Mesenchymal stem cell (in vitro differentiated cells and primary cell): ENCODE measurements around the gene LRRFIP2.

ENCODE experiments used
- DNase-seq: peaks from one replicate; pipeline ENCODE4 v3.0.0-alpha.2; 2013
- H2AFZ ChIP-seq: one replicate; pipeline ENCODE4 v1.6.1; 2013; ENCODE audit warnings: low read depth, mild to moderate bottlenecking, control low read depth, inconsistent platforms, low read length, moderate library complexity
- H2AK5ac ChIP-seq: 2 replicates; pipeline ENCODE4 v1.6.1; 2013; ENCODE audit warnings: low read length, moderate library complexity, mild to moderate bottlenecking, inconsistent platforms; ENCODE audit not compliant: severe bottlenecking
- H2BK120ac ChIP-seq: one replicate; pipeline ENCODE4 v1.6.1; 2013; ENCODE audit warnings: low read depth, mild to moderate bottlenecking, inconsistent platforms, low read length, moderate library complexity
- H2BK12ac ChIP-seq, 2 experiments: one replicate each; pipeline ENCODE4 v1.6.1; 2013; ENCODE audit warnings: inconsistent platforms in 2 of 2, low read length in 2 of 2, mild to moderate bottlenecking in 2 of 2, moderate library complexity in 2 of 2, control low read depth in 1 of 2
- H2BK15ac ChIP-seq: one replicate; pipeline ENCODE4 v1.6.1; 2013; ENCODE audit warnings: mild to moderate bottlenecking, low read depth, inconsistent platforms; ENCODE audit not compliant: poor library complexity, severe bottlenecking
- H2BK5ac ChIP-seq: 2 replicates; pipeline ENCODE4 v1.6.1; 2013; ENCODE audit warnings: low read depth, mild to moderate bottlenecking, low read length, control low read depth, inconsistent platforms; ENCODE audit not compliant: poor library complexity, severe bottlenecking
- H3K14ac ChIP-seq, 2 experiments: one replicate each; pipeline ENCODE4 v1.6.1; 2013; ENCODE audit warnings: inconsistent platforms in 2 of 2, low read length in 2 of 2, control low read depth in 1 of 2, mild to moderate bottlenecking in 1 of 2, moderate library complexity in 1 of 2
- H3K18ac ChIP-seq, 2 experiments: one replicate each; pipeline ENCODE4 v1.6.1; 2013; ENCODE audit warnings: inconsistent platforms in 2 of 2, low read length in 2 of 2, control low read depth in 1 of 2, low read depth in 1 of 2, mild to moderate bottlenecking in 1 of 2
- H3K23ac ChIP-seq, 2 experiments: one replicate each; pipeline ENCODE4 v1.6.1; 2013; ENCODE audit warnings: inconsistent platforms in 2 of 2, low read length in 2 of 2, mild to moderate bottlenecking in 2 of 2, moderate library complexity in 2 of 2, control low read depth in 1 of 2
- H3K27ac ChIP-seq: 2 replicates; pipeline ENCODE4 v1.5.1; 2013; ENCODE audit warnings: mild to moderate bottlenecking, moderate library complexity, low read length, control low read depth, inconsistent platforms; ENCODE audit not compliant: poor library complexity, severe bottlenecking
- H3K27me3 ChIP-seq, 2 experiments: 2 replicates each; pipeline versions ENCODE4 v1.6.1 to v1.7.0; 2013; ENCODE audit warnings: low read length in 2 of 2, mild to moderate bottlenecking in 2 of 2, moderate library complexity in 2 of 2, control low read depth in 1 of 2, inconsistent platforms in 1 of 2; ENCODE audit not compliant: control insufficient read depth in 1 of 2, insufficient read depth in 1 of 2
- H3K36me3 ChIP-seq, 2 experiments: 2 replicates each; pipeline versions ENCODE4 v1.6.1 to v1.7.0; 2013; ENCODE audit warnings: low read length in 2 of 2, control low read depth in 1 of 2, inconsistent platforms in 1 of 2, low read depth in 1 of 2, mild to moderate bottlenecking in 1 of 2; ENCODE audit not compliant: insufficient read depth in 2 of 2, control insufficient read depth in 1 of 2
- H3K4ac ChIP-seq, 2 experiments: one replicate each; pipeline ENCODE4 v1.6.1; 2013; ENCODE audit warnings: inconsistent platforms in 2 of 2, low read length in 2 of 2, mild to moderate bottlenecking in 2 of 2, moderate library complexity in 2 of 2, control low read depth in 1 of 2, low read depth in 1 of 2
- H3K4me1 ChIP-seq: 2 replicates; pipeline ENCODE4 v1.6.1; 2013; ENCODE audit warnings: low read depth, low read length, control low read depth; ENCODE audit not compliant: control insufficient read depth, insufficient read depth
- H3K4me2 ChIP-seq: 2 replicates; pipeline ENCODE4 v1.6.1; 2013; ENCODE audit warnings: low read length, mild to moderate bottlenecking, inconsistent platforms; ENCODE audit not compliant: poor library complexity, severe bottlenecking
- H3K4me3 ChIP-seq, 2 experiments: 2 replicates each; pipeline versions ENCODE4 v1.5.1 to v1.7.0; 2013; ENCODE audit warnings: low read length in 2 of 2, mild to moderate bottlenecking in 2 of 2, control low read depth in 1 of 2, low read depth in 1 of 2; ENCODE audit not compliant: insufficient read depth in 1 of 2
- H3K79me1 ChIP-seq: replicated peaks from 2 replicates; pipeline ENCODE4 v1.6.1; 2013; ENCODE audit warnings: mild to moderate bottlenecking, control low read depth, low read length, inconsistent platforms; ENCODE audit not compliant: poor library complexity, severe bottlenecking
- H3K9ac ChIP-seq: 2 replicates; pipeline ENCODE4 v1.7.0; 2013; ENCODE audit warnings: mild to moderate bottlenecking, low read length, moderate library complexity
- H3K9me3 ChIP-seq: 2 replicates; pipeline ENCODE4 v1.7.0; 2013; ENCODE audit warnings: mild to moderate bottlenecking, low read length; ENCODE audit not compliant: control insufficient read depth
- H4K8ac ChIP-seq: one replicate; pipeline ENCODE4 v1.6.1; 2013; ENCODE audit warnings: inconsistent platforms, mild to moderate bottlenecking, low read length, moderate library complexity
- H4K91ac ChIP-seq: one replicate; pipeline ENCODE4 v1.6.1; 2013; ENCODE audit warnings: mild to moderate bottlenecking, low read length, inconsistent platforms
- WGBS: methylation state at CpG from one replicate; pipeline ENCODE4 v1.1.7; 2013; ENCODE audit warnings: mixed read lengths; 5-methylcytosine and 5-hydroxymethylcytosine counted together

Gene LRRFIP2

DNA sequence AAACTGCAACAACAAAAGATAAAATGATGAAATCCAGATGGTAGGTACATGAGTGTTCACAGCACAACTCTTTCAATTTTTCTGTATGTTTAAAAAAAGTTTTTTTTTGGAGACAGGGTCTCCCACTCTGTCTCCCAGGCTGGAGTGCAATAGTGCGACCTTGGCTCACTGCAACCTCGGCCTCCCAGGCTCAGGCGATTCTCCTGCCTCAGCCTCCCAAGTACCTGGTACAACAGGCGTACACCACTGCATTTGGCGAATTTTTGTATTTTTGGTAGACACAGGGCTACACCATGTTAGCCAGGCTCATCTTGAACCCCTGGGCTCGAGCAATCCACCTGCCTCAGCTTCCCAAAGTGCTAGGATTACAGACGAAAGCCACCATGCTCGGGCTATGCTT is 18.6 kb downstream of the LRRFIP2 start:
- WGBS, result 98% methylated on average over 8 of the region's 8 CpGs
- Histone ChIP-seq H3K4me2 (no peak overlapping the region), H3K27ac (no peak overlapping the region), H2AFZ (no peak overlapping the region), H3K14ac (no peak overlapping the region), H2BK120ac (no peak overlapping the region), H3K36me3 (peaks cover 6 to 53% of the 10 kb centered on the region in 2 experiments), H3K18ac (no peak overlapping the region), H2AK5ac (no peak overlapping the region), H3K4ac (no peak overlapping the region), H2BK5ac (no peak overlapping the region), H3K9me3 (no peaks in the 10 kb centered on the region), H4K8ac (no peak overlapping the region), H3K4me1 (peaks cover 2% of the 10 kb centered on the region), H3K79me1 (peaks cover 18% of the 10 kb centered on the region), H2BK15ac (no peak overlapping the region), H3K4me3 (no peak overlapping the region), H3K23ac (no peak overlapping the region), H4K91ac (no peak overlapping the region), H3K27me3 (no peaks in the 10 kb centered on the region), H2BK12ac (no peak overlapping the region), H3K9ac (no peak overlapping the region)
- DNase-seq, result no peak

DNA sequence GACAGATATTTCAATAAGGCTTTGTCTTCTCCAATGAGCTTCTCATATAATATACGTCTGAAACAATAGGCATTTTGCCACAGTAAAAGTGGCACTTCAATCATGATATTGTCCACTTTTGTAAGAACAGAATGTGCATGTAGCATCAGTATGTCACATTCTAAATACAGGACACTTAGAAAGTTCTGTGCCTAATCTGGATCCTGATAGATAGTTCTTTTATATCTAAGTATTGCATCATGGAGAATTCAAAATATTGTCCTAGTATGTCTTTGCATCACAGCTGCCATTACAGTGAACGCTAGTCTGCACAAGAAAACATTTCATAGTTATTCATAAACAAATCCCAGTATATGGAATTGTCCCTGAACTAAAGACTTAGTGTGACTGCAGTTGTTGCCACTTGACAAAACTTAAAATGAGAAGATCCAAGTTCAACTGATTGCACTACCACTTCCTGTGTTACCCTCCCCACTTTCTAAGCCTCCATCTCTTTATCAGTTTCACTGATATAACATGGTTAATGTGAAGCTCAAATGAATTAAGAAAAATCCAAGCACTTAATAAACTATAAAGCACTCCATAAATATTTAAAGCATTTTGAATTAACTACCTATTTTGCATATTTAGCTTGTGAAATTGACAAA is 19.6 kb downstream of the LRRFIP2 start:
- H3K27me3 ChIP-seq, result no peaks in the 10 kb centered on the region
- no peak overlapping the region for H3K18ac ChIP-seq
- H3K4me3 ChIP-seq, result no peak overlapping the region
- no peaks in the 10 kb centered on the region for H3K9me3 ChIP-seq
- peaks cover 6 to 51% of the 10 kb centered on the region in 2 experiments for H3K36me3 ChIP-seq
- H3K27ac ChIP-seq, result no peak overlapping the region
- H2AFZ ChIP-seq, result no peak overlapping the region
- no peak overlapping the region for H3K14ac ChIP-seq
- no peak overlapping the region for H3K4ac ChIP-seq
- H2BK5ac ChIP-seq, result no peak overlapping the region
- no peak overlapping the region for H2BK12ac ChIP-seq
- peaks cover 17% of the 10 kb centered on the region for H3K79me1 ChIP-seq
- no peak overlapping the region for H2BK120ac ChIP-seq
- no peak overlapping the region for H3K23ac ChIP-seq
- H2BK15ac ChIP-seq, result no peak overlapping the region
- no peak for DNase-seq
- H3K4me1 ChIP-seq, result peaks cover 2% of the 10 kb centered on the region
- WGBS, result 73% methylated on average over 1 of the region's 2 CpGs
- no peak overlapping the region for H4K8ac ChIP-seq
- H2AK5ac ChIP-seq, result no peak overlapping the region
- H4K91ac ChIP-seq, result no peak overlapping the region
- no peak overlapping the region for H3K9ac ChIP-seq
- no peak overlapping the region for H3K4me2 ChIP-seq

DNA sequence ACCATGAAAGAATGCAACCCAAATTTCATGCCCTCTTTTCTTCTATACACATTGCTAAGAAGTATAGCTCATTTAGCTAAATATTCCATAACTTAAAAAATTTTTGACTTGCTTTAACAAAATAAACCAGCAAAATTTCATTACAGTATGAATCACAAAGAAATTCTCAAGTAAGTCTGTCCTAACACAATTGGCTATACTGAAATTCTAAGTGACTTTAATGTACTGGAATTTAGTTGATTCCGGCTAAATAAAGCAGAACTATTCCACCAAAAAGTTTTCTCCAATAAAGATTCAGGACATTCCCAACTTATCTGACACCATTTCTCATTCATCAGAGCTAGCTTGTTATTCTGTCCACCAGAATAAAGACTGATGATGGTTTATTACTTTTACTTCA is 23.8 kb downstream of the LRRFIP2 start:
- Histone ChIP-seq H3K4ac (no peak overlapping the region), H3K4me3 (no peak overlapping the region), H3K4me1 (no peaks in the 10 kb centered on the region), H2BK120ac (no peak overlapping the region), H4K8ac (no peak overlapping the region), H3K9me3 (no peaks in the 10 kb centered on the region), H3K27ac (no peak overlapping the region), H3K4me2 (no peak overlapping the region), H2AFZ (no peak overlapping the region), H3K27me3 (no peaks in the 10 kb centered on the region), H3K36me3 (peaks cover 2 to 73% of the 10 kb centered on the region in 2 experiments), H3K23ac (no peak overlapping the region), H3K18ac (no peak overlapping the region), H2AK5ac (no peak overlapping the region), H4K91ac (no peak overlapping the region), H3K9ac (no peak overlapping the region), H2BK12ac (no peak overlapping the region), H2BK5ac (no peak overlapping the region), H3K14ac (no peak overlapping the region), H2BK15ac (no peak overlapping the region), H3K79me1 (peaks cover 14% of the 10 kb centered on the region)
- 83% methylated on average over 1 of the region's 1 CpG for WGBS
- DNase-seq, result no peak

DNA sequence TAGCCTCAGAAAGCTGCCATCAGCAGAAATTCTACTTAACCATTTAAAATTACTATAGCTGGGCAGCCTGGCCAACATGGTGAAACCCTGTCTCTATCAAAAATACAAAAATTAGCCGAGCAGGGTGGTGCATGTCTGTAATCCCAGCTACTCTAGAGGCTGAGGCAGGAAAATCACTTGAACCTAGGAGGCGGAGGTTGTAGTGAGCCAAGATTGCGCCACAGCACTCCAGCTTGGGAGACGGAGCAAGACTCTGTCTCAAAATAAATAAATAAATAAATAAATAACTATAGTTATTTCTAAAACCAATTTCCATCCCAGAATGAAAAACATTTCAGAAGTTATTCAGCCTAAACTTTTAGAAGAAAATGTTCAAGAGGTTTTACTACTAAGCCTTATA is 25.1 kb downstream of the LRRFIP2 start:
- Histone ChIP-seq H3K4me3 (no peak overlapping the region), H2BK120ac (no peak overlapping the region), H3K36me3 (peaks cover 2 to 71% of the 10 kb centered on the region in 2 experiments), H2BK12ac (no peak overlapping the region), H3K23ac (no peak overlapping the region), H4K8ac (no peak overlapping the region), H3K4ac (no peak overlapping the region), H2BK15ac (no peak overlapping the region), H4K91ac (no peak overlapping the region), H3K9me3 (no peaks in the 10 kb centered on the region), H2BK5ac (no peak overlapping the region), H3K4me2 (no peak overlapping the region), H3K27me3 (no peaks in the 10 kb centered on the region), H3K27ac (no peak overlapping the region), H2AK5ac (no peak overlapping the region), H3K4me1 (no peaks in the 10 kb centered on the region), H3K9ac (no peak overlapping the region), H3K18ac (no peak overlapping the region), H3K79me1 (peaks cover 12% of the 10 kb centered on the region), H3K14ac (no peak overlapping the region), H2AFZ (no peak overlapping the region)
- DNase-seq, result no peak
- WGBS, result 89% methylated on average over 1 of the region's 4 CpGs
